Measurements from ENCODE around the gene TFAP2B. TPM values are rescaled to one million over a fixed set of nuclear protein-coding genes. Genes with fewer than 3 reads are reported as not detected.

TFAP2B gene
- total RNA-seq, 8 experiments from 2014 or later = 0.05 to 40.4 (median 0.52) TPM; not detected in 3

DNA sequence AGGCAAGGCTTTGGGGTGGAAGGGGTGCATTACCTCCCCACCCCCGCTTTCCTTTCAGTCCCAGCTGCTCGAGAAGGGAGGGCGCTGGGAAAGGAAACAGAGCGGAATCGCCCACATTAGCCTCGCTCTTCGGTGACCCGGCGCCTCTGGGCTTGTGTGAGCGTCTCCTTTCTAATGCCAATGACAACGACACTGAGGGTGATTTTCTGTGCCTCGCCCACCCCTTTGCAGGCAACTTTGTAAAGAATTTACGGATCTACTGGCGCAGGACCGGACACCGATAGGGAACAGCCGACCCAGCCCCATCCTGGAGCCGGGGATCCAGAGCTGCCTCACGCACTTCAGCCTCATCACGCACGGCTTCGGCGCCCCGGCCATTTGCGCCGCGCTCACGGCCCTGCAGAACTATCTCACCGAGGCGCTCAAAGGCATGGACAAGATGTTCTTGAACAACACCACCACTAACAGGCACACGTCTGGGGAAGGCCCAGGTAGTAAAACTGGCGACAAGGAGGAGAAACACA is 24.3 kb downstream of the TFAP2B start:
- WGBS, 10 experiments = 0 to 99% (median 5%) methylated on average over 1 to 17 of the region's 32 CpGs; no CpG with 5 or more reads in 1 of the 10 experiments
- Histone ChIP-seq H3K4me1 (replicated peaks in 1 of 2) (peaks cover 0 to 6% of the 10 kb centered on the region in 2 donors), H3K27ac (no peak overlapping the region), H3K4me3 (no peak overlapping the region)
- in situ Hi-C loops (cut with MboI; ENCODE audit: low pct_unique_long_range_greater_than_20kb in 2 of 9, low sequenced_read_pairs in 9 of 9, unreplicated experiment in 9 of 9) = loop anchor here in 1 of 9 experiments (25.0 kb wide), 1 partner anchor 131 kb away; the partner anchor contains the start of gene TFAP2D
- ATAC-seq (replicated peaks in 6 of 8) = no peak

DNA sequence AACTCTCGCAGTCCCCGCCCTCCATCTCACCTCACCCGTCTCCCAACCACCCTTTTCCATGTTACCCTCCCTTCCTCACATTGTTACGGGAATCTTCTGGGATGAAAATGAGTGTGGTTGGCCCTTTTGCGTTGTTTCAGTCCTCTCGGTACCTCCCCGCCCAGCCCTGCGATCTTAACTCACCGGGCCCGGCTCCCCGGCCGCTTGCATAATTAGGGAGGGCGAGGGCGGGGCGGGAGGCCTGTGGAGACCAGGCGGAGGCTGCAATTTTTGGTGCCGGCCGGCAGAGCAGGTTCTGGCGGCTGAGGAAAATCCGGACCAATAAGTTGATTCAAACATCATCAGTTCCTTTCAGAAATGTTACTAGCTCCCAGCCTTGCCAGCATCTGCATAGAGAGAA is 25.2 kb downstream of the TFAP2B start:
- no peak overlapping the region for H3K4me3 ChIP-seq
- H3K27ac ChIP-seq = no peak overlapping the region
- peaks cover 0 to 6% of the 10 kb centered on the region in 2 donors for H3K4me1 ChIP-seq (replicated peaks in 1 of 2)
- in situ Hi-C loops (cut with MboI; ENCODE audit: low pct_unique_long_range_greater_than_20kb in 2 of 9, low sequenced_read_pairs in 9 of 9, unreplicated experiment in 9 of 9) = loop anchor here in 1 of 9 experiments (25.0 kb wide), 1 partner anchor 132 kb away; the partner anchor contains the start of gene TFAP2D
- WGBS, 10 experiments = 0 to 87% (median 3%) methylated on average over 3 to 16 of the region's 20 CpGs; no CpG with 5 or more reads in 2 of the 10 experiments
- peak in 2 of 8 experiments; percentile 61 to 63 for ATAC-seq (replicated peaks in 6 of 8)

DNA sequence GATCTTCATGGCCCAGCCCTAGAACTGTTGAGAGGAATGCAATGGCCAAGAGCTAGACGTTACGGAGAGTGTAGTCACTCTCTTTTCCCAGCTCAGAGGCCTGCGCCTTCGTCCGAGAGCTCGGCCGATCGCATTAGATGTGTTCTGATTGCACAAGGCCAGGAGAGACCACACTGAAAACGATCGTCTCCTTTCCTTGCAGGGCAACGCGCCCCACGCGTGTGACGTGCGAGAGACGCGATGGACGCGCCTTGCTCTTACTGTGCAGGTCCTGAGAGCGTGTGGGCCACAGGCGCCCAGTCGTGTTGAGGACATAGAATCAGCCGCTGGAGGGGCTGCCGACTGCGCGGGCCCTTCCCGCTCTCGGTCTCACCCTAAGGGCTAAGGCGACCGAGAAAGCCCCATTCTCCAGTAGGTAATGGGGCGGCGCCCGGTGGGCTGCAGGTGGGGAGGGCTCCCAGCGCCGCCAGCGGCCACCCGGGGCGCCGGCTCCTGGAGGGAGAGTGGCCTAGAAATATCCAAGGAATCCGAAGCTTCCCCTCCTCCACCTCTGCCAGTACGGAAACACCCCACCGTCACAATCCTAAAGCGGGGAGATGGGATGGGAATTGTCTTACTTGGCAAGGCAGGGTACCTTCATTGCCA is 26.9 kb downstream of the TFAP2B start:
- no peak overlapping the region for H3K27ac ChIP-seq
- no peak for ATAC-seq (replicated peaks in 6 of 8)
- H3K4me1 ChIP-seq (replicated peaks in 1 of 2) = peaks cover 6 to 7% of the 10 kb centered on the region in 2 donors
- WGBS, 10 experiments = 4 to 51% (median 15%) methylated on average over 3 to 18 of the region's 44 CpGs; no CpG with 5 or more reads in 5 of the 10 experiments
- no peak overlapping the region for H3K4me3 ChIP-seq
- in situ Hi-C loops (cut with MboI; ENCODE audit: low pct_unique_long_range_greater_than_20kb in 2 of 9, low sequenced_read_pairs in 9 of 9, unreplicated experiment in 9 of 9) = loop anchor here in 1 of 9 experiments (25.0 kb wide), 1 partner anchor 133 kb away; the partner anchor contains the start of gene TFAP2D

DNA sequence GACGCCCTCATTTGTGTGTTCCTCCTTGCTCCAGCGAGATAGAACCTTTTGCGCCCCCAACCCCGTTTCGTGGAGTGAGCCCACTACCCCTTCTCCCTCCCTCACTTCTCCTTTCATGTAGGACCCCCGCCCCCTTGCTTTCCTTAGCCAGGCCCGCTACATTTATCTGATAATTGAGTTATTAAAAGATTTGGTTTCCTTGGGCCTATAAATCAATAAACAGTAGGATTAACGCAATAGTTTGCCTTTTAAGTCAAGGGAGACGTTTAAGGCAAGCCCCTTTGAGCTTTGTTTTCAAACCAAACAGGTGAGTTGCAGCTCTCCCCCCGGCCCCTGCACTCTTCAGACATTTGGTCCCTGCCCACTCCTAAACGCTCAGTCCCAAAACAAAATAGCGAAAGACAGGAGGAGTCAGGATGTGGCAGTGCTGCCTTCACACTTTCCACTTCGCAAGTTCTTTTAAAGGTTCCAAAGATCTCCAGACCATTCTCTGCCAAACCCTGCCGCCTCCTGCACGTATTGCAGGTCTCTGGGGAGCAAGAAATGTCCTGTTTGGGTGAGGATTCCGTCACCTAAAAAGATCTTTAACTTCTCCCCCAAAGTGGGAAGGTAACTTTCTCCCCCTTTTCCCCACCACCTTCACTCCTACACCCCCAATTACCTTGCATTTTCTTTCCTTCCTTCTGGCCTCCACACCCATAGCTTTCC is 27.6 kb downstream of the TFAP2B start:
- Histone ChIP-seq H3K4me1 (replicated peaks in 1 of 2) (peaks cover 6 to 7% of the 10 kb centered on the region in 2 donors), H3K4me3 (no peak overlapping the region), H3K27ac (no peak overlapping the region)
- ATAC-seq (replicated peaks in 6 of 8) = no peak
- 0 to 60% (median 7%) methylated on average over 2 to 7 of the region's 16 CpGs; no CpG with 5 or more reads in 4 of the 10 experiments for WGBS, 10 experiments
- in situ Hi-C loops (cut with MboI; ENCODE audit: low pct_unique_long_range_greater_than_20kb in 2 of 9, low sequenced_read_pairs in 9 of 9, unreplicated experiment in 9 of 9) = loop anchor here in 1 of 9 experiments (25.0 kb wide), 1 partner anchor 134 kb away; the partner anchor contains the start of gene TFAP2D

DNA sequence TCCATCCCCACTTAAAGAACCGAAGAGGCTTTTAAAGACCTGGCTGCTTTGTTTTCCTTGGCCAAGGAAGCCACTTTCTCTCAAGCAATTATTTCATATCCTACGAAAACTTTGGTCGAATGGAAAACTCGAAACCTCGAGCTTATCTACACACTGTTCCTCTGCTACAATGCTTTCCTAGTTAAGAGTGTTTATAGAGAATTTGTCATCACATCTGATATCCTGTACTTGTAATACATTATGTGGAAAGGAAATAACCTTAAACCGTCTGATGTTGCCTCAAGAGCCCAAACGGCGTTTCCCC is 28.1 kb downstream of the TFAP2B start:
- H3K4me3 ChIP-seq = no peak overlapping the region
- in situ Hi-C loops (cut with MboI; ENCODE audit: low pct_unique_long_range_greater_than_20kb in 2 of 9, low sequenced_read_pairs in 9 of 9, unreplicated experiment in 9 of 9) = loop anchor here in 1 of 9 experiments (25.0 kb wide), 1 partner anchor 135 kb away; the partner anchor contains the start of gene TFAP2D
- no peak for ATAC-seq (replicated peaks in 6 of 8)

DNA sequence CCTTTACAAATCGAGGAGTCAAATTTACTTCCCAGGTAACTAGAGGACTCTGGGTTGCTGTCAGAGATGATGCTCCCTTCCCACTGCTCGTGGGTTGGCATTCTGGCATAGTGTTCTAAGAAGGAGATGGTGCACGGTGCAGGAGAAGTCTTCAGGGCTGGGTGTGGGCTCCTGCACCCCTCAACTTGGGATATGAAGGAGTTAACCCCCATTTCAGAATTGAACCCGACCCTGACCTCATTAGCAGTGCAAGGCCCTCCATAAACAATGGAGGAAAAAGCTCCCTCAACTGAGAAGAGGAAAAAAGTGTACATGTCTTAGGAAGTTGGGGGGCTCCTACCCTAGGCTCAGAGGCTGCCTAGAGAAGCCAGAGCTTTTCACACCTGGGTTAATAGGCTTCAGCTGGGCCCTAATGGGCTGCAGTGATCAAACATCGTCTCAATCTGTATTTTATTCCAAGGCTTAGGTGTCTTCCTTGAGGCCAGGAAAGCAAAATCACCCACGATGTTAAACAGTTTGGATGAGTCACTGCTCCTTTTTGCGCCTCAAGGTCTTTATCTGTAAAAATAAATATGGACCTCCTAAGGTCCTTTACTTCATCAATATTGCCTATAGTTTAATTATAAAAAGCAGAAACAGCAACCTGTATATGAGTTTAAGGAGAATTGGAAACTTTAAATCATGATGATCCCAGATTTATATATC is 29.4 kb downstream of the TFAP2B start:
- Histone ChIP-seq H3K27ac (no peak overlapping the region), H3K4me1 (replicated peaks in 1 of 2) (peaks cover 3 to 7% of the 10 kb centered on the region in 2 donors), H3K4me3 (no peak overlapping the region)
- in situ Hi-C loops (cut with MboI; ENCODE audit: low pct_unique_long_range_greater_than_20kb in 2 of 9, low sequenced_read_pairs in 9 of 9, unreplicated experiment in 9 of 9) = loop anchor here in 1 of 9 experiments (25.0 kb wide), 1 partner anchor 136 kb away; the partner anchor contains the start of gene TFAP2D
- ATAC-seq (replicated peaks in 6 of 8) = no peak
- 0 to 47% (median 6%) methylated on average over 2 to 5 of the region's 7 CpGs; no CpG with 5 or more reads in 1 of the 10 experiments for WGBS, 10 experiments

More for the DNA sequence above, 28.1 kb downstream of the TFAP2B start:
- WGBS, 10 experiments = 0 to 73% (median 6%) methylated on average over 2 to 8 of the region's 8 CpGs; no CpG with 5 or more reads in 2 of the 10 experiments
- Histone ChIP-seq H3K27ac (no peak overlapping the region), H3K4me1 (replicated peaks in 1 of 2) (peaks cover 6 to 7% of the 10 kb centered on the region in 2 donors)

DNA sequence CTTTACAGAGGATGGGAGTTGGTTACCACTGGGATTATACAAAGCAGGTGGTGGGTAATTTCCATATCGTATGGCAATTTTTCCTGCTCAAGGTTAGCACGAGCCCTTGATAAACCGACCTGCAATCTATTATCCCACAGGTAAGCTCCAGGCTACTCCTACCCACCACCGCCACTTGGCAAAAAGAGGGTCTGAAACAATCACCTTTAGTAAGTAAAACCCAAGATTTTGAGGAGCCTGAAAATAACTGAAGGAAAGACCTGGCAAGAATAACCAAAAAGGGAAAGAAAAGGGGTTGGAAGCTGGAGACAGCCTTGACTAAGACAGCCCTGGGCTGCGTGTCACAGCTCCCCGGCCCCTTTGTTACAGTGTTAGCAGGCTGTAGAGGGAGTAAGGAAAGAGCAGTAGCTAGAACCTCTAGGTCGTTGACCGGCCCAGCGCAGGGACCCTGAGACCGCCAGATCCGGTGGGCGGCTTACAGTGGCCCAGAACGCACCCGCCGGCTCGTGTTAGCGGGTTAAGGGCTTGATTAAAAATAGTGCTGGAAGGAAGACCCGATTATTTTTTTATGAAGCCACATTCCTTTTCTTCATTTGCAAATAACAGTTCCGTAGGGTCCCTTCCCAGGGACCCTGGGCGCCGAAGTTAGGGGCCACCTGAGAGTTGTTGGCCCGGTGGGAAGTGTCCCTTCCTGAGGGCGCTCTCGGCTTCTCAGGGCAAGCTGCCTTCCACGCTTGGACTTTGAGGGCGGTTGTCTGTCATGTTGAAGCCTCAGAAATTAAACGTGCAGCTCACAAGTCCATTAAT is 30.5 kb downstream of the TFAP2B start:
- ATAC-seq (replicated peaks in 6 of 8) = peak in 1 of 8 experiments; percentile 3
- Histone ChIP-seq H3K4me1 (replicated peaks in 1 of 2) (peaks cover 0 to 12% of the 10 kb centered on the region in 2 donors), H3K4me3 (peak overlapping the region in 2 of 5 donors; percentile 35 to 45), H3K27ac (no peak overlapping the region)
- in situ Hi-C loops (cut with MboI; ENCODE audit: low pct_unique_long_range_greater_than_20kb in 2 of 9, low sequenced_read_pairs in 9 of 9, unreplicated experiment in 9 of 9) = loop anchor here in 1 of 9 experiments (25.0 kb wide), 1 partner anchor 137 kb away; the partner anchor contains the start of gene TFAP2D
- WGBS, 10 experiments = 2 to 83% (median 5%) methylated on average over 4 to 26 of the region's 27 CpGs

DNA sequence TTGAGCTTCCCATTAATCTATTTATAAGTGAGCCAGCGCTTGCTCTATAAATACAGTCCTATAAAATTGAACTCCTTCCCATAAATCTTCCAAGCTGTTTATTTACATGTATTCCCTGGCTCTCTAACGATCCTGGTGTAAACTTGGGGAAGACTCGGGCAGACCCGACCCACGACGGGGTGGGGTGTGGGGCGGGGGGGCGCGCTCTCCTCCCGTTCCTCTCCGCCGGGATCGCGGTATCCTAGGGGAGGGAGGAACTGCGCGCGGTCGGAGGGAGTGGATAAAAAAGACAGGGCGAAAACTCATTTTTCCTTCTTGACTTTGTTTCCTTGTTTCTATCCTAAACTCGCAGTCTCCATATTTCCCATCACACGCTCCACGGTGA is 31.1 kb downstream of the TFAP2B start:
- in situ Hi-C loops (cut with MboI; ENCODE audit: low pct_unique_long_range_greater_than_20kb in 2 of 9, low sequenced_read_pairs in 9 of 9, unreplicated experiment in 9 of 9) = loop anchor here in 1 of 9 experiments (25.0 kb wide), 1 partner anchor 137 kb away; the partner anchor contains the start of gene TFAP2D
- 0 to 12% (median 3%) methylated on average over 1 to 15 of the region's 22 CpGs; no CpG with 5 or more reads in 3 of the 10 experiments for WGBS, 10 experiments
- peak overlapping the region; percentile 31 to 45 (median 35) for H3K4me3 ChIP-seq

DNA sequence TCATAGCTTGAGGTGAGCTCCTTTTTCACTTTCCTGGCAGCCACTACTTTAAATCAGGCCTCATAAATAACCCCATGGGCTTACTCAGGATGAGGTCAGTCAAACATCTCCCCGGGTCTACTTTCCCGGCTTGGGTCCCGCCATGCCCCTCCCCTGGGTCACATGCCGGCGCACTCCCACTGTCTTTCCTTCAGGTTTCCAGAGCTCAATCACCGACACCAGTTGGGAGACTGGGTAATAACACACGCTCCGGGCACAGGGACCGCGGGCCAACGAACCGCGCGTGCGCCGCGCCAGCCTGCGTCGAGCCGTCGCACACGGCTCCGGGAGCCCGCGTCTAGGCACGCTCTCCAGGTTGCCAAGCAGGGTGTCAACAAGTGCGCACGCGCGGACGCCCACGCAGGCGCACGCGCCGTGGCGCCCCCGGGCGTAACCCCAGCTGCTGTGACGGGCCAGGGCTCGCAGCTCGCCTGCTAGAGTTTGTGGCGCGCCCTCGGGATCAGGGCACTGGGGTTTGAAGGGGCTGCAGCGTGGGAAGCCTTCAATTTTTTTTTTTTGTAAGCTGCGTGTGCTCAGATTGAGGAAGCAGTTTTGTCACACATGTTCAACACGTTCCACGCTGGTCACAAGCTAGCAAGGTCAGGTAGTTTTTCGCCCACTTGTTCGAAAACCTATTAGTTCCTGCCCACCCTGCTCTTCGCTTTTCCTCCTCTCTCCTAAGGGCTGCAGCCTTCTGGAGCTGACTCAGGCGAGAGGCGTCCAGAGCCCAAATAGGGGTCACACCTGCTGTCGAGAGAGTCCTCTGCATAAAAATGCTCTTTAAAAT is 31.8 kb downstream of the TFAP2B start:
- peak; percentile 32 to 95 (median 90) for ATAC-seq (replicated peaks in 6 of 8)
- peaks cover 0 to 14% of the 10 kb centered on the region in 2 donors for H3K4me1 ChIP-seq (replicated peaks in 1 of 2)
- 0 to 35% (median 8%) methylated on average over 1 to 36 of the region's 55 CpGs; no CpG with 5 or more reads in 2 of the 10 experiments for WGBS, 10 experiments

More for the DNA sequence above, 31.1 kb downstream of the TFAP2B start:
- H3K4me1 ChIP-seq (replicated peaks in 1 of 2) = peaks cover 0 to 14% of the 10 kb centered on the region in 2 donors
- ATAC-seq (replicated peaks in 6 of 8) = peak in 6 of 8 experiments; percentile 6 to 37 (median 26)
- H3K27ac ChIP-seq = no peak overlapping the region

DNA sequence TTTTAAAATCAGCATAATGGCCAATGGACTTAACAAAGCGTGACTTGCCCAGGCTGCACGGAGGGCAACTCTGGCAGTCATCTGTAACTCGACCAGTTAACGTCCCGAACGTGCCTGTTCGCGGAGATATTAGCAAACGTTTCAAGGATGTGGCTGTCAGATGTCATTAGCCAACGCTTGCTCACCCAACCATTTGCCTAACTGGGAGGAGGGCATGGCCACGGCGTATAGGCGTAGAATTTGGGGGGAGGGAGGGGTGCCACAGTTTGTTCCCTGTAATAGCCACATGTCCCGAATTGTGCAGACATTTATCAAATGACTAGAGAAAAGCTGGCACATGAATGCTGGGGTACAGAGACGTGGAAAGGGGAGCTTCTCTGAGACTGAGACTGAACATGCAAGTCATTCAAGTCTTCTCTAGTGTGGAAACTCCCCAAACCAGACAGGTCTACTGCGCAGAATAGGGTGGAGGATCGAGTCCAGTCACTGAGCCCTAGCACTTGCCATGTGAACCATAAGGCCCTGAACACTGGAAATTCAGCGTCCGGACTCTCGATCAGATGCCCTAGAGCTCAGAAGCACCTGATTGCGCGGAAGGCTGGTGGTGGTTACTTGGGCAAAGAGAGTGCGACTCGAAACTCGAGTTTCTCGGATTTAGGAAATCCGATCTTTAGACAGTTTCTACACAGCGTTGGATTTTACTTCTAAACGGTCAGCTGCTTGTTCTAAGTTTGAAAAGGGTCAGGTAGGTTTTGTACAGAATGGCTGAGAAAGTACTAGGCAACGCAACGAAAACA is 32.6 kb downstream of the TFAP2B start:
- in situ Hi-C loops (cut with MboI; ENCODE audit: low pct_unique_long_range_greater_than_20kb in 2 of 9, low sequenced_read_pairs in 9 of 9, unreplicated experiment in 9 of 9) = no loop called here
- ATAC-seq (replicated peaks in 6 of 8) = peak in 1 of 8 experiments; percentile 35
- 10 to 95% (median 30%) methylated on average over 4 to 27 of the region's 31 CpGs; no CpG with 5 or more reads in 1 of the 10 experiments for WGBS, 10 experiments
- peak overlapping the region; percentile 31 to 45 (median 35) for H3K4me3 ChIP-seq
- peaks cover 0 to 14% of the 10 kb centered on the region in 2 donors for H3K4me1 ChIP-seq (replicated peaks in 1 of 2)
- no peak overlapping the region for H3K27ac ChIP-seq

More for the DNA sequence above, 31.8 kb downstream of the TFAP2B start:
- Histone ChIP-seq H3K27ac (no peak overlapping the region), H3K4me3 (peak overlapping the region; percentile 31 to 45 (median 35))
- in situ Hi-C loops (cut with MboI; ENCODE audit: low pct_unique_long_range_greater_than_20kb in 2 of 9, low sequenced_read_pairs in 9 of 9, unreplicated experiment in 9 of 9) = no loop called here
